DMS 273 (cell line): Measurements from ENCODE around the gene PPP1R13L.
A peak's percentile ranks its signal among the peaks of the same experiment; 100 is the strongest.
"Not testable (repeated sequence)": the region's sequence is repeated elsewhere in the genome, so short reads cannot be mapped to it uniquely, and the experiment has no call there.

Experiments used
- DNase-seq: peaks from one replicate; lab custom pipeline; 2025; ENCODE audit not compliant: unreplicated experiment; lab: John Stamatoyannopoulos, UW

Gene PPP1R13L

DNA sequence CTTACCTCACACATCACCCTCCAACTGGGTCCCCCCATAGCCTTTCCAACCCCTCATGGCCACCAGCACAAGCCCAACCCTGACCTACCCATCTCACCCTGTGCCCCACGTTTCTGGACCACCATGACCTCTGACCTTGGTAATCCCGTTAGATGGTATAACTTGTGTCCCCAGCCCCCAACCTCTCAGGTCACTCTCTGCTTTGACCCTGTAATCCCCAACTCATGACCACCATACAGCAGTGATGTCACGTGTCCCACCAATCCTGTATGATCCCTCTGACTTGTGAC lies 55.8 kb downstream of the PPP1R13L start:
- no peak for DNase-seq

- DNase-seq, result peak; percentile 37
Measured at GRCh38 chr19:45348367-45349125, 56.3 kb downstream of the PPP1R13L start.

- no peak for DNase-seq
Measured at GRCh38 chr19:45347570-45348366, 57.1 kb downstream of the PPP1R13L start.

- DNase-seq, result peak; percentile 79
Measured at GRCh38 chr19:45346449-45346848, 58.4 kb downstream of the PPP1R13L start.

DNA sequence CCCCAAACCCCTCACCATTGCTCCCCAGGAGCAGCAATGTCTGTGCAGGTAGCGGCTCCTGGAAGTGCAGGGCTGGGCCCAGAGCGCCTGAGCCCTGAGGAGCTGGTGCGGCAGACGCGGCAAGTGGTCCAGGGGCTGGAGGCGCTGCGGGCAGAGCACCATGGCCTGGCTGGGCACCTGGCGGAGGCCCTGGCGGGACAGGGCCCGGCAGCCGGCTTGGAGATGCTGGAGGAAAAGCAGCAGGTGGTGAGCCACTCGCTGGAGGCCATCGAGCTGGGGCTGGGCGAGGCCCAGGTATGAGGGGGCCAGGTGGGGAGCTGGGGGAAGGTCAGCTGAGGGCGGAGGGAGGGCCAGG lies 59.4 kb downstream of the PPP1R13L start:
- no peak for DNase-seq

GRCh38 chr19:45344621-45345505 lies 60.0 kb downstream of the PPP1R13L start:
- DNase-seq, result no peak

DNA sequence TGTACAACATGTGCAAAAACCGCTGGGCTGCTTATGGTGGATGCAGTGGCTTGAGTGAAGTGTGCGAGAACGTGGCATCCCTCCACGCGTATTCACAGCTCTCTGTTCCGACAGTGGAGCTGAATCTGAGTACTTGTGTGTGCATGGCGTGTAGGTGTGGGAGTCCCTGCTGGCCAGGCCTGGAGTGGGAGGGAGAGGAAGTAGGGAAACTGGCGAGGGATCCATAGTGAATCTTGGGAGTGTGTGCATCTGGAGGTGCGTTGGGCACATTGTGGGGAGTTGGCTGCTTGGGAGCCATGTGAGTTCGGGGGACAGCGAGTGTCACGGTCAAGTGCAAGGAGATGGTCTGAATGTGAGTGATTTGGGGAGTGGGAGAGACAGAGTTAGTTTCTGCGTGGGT lies 62.0 kb downstream of the PPP1R13L start:
- DNase-seq, result no peak

DNA sequence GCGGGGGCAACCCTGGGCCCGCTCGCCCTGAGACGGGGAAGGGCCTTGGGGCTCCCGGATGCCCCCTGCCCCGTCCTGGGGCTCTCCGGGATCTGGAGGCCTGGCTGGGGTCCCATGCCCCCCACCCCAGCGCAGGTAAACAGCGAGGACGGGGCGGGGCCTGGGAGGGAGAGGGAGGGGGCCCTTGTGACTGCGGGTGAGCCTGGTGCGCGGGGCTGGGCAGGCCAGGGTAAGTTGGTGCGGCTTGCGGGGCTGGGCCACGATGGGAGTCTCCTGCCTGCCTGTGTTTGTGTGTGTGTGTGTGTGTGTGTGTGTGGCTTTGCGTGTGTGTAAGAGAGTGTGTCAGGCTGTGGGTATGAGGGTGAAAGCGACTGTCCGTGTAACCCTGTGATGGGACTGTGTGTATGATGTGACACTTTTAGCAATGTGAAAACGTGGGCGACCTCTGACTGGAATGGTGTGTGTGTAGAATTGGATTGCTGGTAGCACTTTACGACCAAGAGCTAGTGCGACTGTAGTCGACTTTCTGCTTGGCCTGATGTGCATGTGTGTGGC lies 63.9 kb downstream of the PPP1R13L start:
- DNase-seq, result no peak

- DNase-seq, result peak; percentile 60
Measured at GRCh38 chr19:45340232-45340898, 64.5 kb downstream of the PPP1R13L start, which contains the start of gene KLC3. TSS of gene KLC3 (plus strand) at chr19:45340750. CDS start at chr19:45345542, 4,792 bp downstream.

DNA sequence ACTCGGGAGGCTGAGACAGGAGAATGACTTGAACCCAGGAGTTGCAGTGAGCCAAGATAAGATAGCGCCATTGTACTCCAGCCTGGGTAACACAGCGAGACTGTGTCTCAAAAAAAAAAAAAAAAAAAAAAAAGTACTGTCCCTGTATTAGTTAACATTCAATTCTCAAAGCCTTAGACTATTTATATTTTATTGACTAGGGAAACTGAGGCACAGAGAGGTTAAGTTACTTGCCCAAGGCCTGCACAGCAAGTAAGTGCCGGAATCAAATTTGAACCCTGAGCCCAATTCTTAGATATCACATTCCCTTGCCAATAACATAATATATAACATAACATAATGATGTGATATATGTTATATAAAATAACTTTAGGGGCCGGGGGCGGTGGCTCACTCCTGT lies 65.2 kb downstream of the PPP1R13L start:
- no peak for DNase-seq

- DNase-seq, result no peak
Measured at GRCh38 chr19:45336696-45337251, 68.1 kb downstream of the PPP1R13L start.

GRCh38 chr19:45334881-45335280 lies 70.0 kb downstream of the PPP1R13L start:
- not testable (repeated sequence) for DNase-seq

DNA sequence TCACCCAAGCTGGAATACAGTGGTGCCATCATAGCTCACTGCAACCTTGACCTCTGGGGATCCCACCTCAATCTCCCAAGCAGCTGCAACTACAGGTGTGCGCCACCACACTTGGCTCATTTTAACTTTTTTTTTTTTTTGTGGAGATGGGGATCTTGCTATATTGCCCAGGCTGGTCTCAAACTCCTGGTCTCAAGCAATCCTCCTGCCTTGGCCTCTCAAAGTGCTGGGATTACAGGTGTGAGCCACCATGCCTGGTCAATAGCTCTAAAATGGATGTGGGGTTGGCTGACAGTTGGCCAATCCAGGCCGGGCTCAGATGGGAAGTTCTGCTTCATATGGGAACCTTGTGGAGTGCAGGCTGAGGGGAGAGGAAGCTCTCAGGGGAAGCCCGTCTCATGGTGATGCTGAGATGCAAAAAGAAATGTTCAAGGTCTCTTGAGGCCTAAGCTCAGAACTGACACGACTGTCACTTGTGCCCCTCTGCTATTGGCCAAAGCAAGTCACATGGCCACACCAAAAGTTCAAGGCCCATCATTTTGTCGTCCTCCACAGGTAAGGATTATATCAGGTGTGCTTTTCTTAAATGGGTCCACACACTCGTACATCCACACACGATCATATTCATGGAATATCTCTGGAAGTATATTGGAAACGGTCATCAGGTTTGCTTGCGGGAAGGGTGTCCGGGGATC lies 71.1 kb downstream of the PPP1R13L start:
- no peak for DNase-seq

GRCh38 chr19:45331411-45331810 lies 73.5 kb downstream of the PPP1R13L start:
- DNase-seq, result peak; percentile 75
